IPS-15b (cell line): ENCODE measurements around the gene B4GALT6.

Source experiments
- H3K27me3 ChIP-seq: one replicate; pipeline ENCODE4 v1.6.1; 2013; ENCODE audit warnings: low read length; ENCODE audit not compliant: control insufficient read depth, insufficient read depth
- H3K36me3 ChIP-seq: one replicate; pipeline ENCODE4 v1.6.1; 2013; ENCODE audit warnings: low read length; ENCODE audit not compliant: control insufficient read depth, insufficient read depth
- H3K4me1 ChIP-seq: one replicate; pipeline ENCODE4 v1.6.1; 2013; ENCODE audit warnings: mild to moderate bottlenecking, low read length; ENCODE audit not compliant: control insufficient read depth, insufficient read depth
- H3K4me3 ChIP-seq: one replicate; pipeline ENCODE4 v1.5.1; 2013; ENCODE audit warnings: low read depth, low read length
- H3K9ac ChIP-seq: one replicate; pipeline ENCODE4 v1.6.1; 2013; ENCODE audit warnings: low read depth, mild to moderate bottlenecking, low read length
- H3K9me3 ChIP-seq: one replicate; pipeline ENCODE4 v1.6.1; 2013; ENCODE audit warnings: mild to moderate bottlenecking, low read length; ENCODE audit not compliant: control insufficient read depth, insufficient read depth

Gene B4GALT6

DNA sequence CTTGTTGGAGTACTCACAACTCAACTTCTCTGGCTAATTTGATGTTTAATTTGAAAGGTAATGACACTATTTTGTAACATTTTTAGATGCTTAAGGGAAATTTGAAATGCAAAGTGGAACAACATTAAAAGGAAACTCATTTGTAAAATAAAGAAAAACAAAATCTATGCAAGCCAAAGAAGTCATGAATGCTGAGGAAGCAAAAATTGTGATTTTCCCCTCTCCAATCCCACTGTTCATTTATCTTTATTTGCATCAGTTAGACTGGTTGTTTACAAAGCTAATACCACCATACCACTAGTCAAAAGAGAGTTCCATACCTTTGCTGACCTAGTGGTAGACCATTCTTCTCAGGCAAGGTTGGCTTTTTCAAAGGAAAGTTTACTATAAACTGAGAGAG, 2.2 kb upstream of the B4GALT6 start:
- Histone ChIP-seq H3K36me3 (no peaks in the 10 kb centered on the region), H3K4me1 (peaks cover 12% of the 10 kb centered on the region), H3K9ac (no peak overlapping the region), H3K4me3 (no peak overlapping the region), H3K9me3 (no peaks in the 10 kb centered on the region), H3K27me3 (no peaks in the 10 kb centered on the region)

- peak overlapping the region; percentile 87 for H3K4me3 ChIP-seq
- peaks cover 15% of the 10 kb centered on the region for H3K4me1 ChIP-seq
- H3K9me3 ChIP-seq, result no peaks in the 10 kb centered on the region
- peak overlapping the region; percentile 77 for H3K9ac ChIP-seq
- H3K36me3 ChIP-seq, result no peaks in the 10 kb centered on the region
- H3K27me3 ChIP-seq, result no peaks in the 10 kb centered on the region
Observed at GRCh38 chr18:31685097-31686082, 1.0 kb upstream of the B4GALT6 start.

DNA sequence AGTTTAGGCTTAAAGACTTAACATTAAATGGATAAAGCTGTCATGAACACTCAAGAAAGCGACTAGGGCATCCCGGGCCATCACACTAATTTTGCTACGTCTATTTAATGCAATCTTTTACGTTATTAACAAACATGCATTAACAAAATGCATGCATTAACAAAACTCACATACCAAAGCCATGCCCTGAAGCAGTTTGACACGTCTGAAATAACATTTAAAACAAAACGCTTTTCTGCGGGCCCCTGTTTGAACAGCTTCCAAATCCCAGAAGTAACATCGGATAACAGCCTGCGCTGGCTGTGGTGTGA, 458 bp downstream of the B4GALT6 start:
- peaks cover 16% of the 10 kb centered on the region for H3K4me1 ChIP-seq
- H3K36me3 ChIP-seq, result no peaks in the 10 kb centered on the region
- peak overlapping the region; percentile 30 for H3K9ac ChIP-seq
- peak overlapping the region; percentile 85 for H3K4me3 ChIP-seq
- no peaks in the 10 kb centered on the region for H3K27me3 ChIP-seq
- H3K9me3 ChIP-seq, result no peaks in the 10 kb centered on the region

DNA sequence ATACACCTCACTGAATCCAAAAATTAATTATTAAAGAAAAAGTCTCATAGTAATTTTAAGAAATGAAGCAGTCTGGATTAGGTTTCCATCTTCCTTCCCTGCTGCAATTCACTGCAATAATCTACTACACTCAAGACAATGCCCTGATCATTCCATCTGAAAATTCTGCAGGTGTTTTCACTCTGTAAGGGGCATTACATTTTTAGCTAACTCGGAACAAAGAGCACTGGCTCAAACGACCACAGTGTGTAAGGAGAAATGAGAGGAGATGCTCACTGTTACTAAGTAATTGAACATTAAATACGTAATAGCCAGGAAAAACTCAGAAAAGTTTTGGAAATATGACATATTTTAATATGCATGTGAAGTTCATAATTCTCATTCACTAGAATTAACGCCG, 1.3 kb downstream of the B4GALT6 start:
- Histone ChIP-seq H3K9me3 (no peaks in the 10 kb centered on the region), H3K4me1 (peaks cover 17% of the 10 kb centered on the region), H3K27me3 (no peaks in the 10 kb centered on the region), H3K36me3 (no peaks in the 10 kb centered on the region), H3K4me3 (peak overlapping the region; percentile 85), H3K9ac (no peak overlapping the region)

DNA sequence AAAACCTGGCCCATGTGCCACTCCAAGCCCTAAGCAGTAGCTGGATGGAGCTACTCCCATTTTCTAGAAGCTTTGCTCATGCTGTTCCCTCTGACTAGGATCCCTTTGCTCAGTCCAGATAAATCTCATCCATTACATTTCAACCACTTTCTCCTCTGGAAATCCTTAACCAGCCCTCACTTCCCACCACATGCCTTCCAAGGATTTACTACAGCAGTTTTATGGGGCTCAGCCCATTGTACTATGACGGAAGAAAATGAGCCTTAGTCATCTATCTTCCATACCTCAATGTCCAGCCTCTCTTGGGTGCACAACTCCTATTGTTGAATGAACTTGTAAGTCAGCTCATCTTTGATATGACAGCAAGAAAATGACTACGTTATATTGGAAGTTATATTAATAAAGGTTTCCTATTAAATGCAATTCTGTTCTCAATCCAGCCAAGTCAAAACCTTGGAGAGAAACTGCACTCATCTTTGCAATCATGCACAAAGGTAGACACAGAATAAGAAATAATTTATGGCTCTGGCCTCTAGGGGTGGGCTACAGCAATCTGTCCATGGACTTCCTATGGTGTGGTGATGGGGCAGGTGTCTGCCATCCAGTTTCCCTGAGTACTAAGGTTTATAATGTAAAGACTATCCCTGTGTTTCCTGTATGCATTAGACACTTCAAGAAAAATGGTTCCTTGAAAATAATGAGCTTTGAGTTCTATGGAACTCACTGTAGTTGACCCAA, 3.4 kb downstream of the B4GALT6 start:
- H3K4me3 ChIP-seq, result no peak overlapping the region
- H3K27me3 ChIP-seq, result no peaks in the 10 kb centered on the region
- H3K36me3 ChIP-seq, result no peaks in the 10 kb centered on the region
- H3K4me1 ChIP-seq, result peaks cover 6% of the 10 kb centered on the region
- no peaks in the 10 kb centered on the region for H3K9me3 ChIP-seq
- no peak overlapping the region for H3K9ac ChIP-seq

GRCh38 chr18:31680433-31680811, 4.0 kb downstream of the B4GALT6 start:
- Histone ChIP-seq H3K4me1 (peaks cover 5% of the 10 kb centered on the region), H3K27me3 (no peaks in the 10 kb centered on the region), H3K9ac (no peak overlapping the region), H3K4me3 (no peak overlapping the region), H3K9me3 (no peaks in the 10 kb centered on the region), H3K36me3 (no peaks in the 10 kb centered on the region)

DNA sequence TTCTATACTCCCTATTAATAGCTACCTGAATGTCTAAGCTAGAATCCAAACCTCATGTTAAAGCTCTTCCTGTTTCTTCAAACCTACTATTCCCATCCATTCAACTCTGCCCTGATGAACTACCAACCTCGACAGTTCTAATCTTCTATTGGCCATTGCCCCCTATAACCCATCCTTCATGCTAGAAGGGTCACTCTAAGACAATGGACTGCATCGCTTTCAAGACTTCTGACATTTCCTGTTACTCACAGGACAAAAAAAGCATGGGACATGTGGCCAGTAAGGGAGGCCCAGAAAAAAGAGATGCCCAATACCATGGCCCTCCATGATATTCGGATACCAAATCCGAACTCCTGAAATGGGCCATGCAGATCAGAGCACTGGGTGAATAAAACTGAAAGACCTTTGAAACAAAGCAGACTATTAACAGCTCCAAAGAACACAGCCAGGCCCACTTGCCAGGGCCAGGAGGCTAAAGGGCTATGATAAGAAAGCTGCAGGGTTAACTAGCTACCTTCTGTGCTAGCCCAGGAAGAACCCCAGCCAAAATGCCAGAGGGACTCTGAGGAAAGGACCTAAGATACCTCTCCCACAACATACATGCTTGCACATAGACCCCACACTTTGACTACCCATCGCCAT, 4.5 kb downstream of the B4GALT6 start:
- no peaks in the 10 kb centered on the region for H3K9me3 ChIP-seq
- H3K36me3 ChIP-seq, result no peaks in the 10 kb centered on the region
- H3K27me3 ChIP-seq, result no peaks in the 10 kb centered on the region
- H3K4me3 ChIP-seq, result no peak overlapping the region
- H3K9ac ChIP-seq, result no peak overlapping the region
- peaks cover 5% of the 10 kb centered on the region for H3K4me1 ChIP-seq

GRCh38 chr18:31679133-31679742, 5.1 kb downstream of the B4GALT6 start:
- no peak overlapping the region for H3K4me3 ChIP-seq
- no peaks in the 10 kb centered on the region for H3K27me3 ChIP-seq
- peaks cover 5% of the 10 kb centered on the region for H3K4me1 ChIP-seq

DNA sequence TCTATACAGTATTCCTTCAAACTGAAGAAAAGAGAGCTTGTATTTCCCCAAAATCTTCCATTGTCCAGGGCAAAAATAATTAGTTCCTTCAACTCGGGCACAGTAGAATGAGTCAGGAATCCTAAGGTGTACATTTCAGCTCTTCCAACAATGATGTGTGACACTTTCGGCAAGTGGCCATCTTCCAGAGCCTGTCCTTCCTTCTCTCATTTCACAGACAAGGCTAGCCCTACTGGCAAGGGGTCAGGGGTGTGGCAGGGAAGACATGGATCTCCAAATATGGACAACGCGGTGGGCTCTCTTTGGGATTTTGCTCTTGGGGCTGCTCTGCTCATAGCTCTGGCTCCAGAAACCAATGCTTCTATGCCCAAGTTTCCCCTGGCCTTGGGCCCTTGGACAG, 6.0 kb downstream of the B4GALT6 start:
- Histone ChIP-seq H3K9ac (no peak overlapping the region), H3K36me3 (no peaks in the 10 kb centered on the region), H3K9me3 (no peaks in the 10 kb centered on the region), H3K4me1 (peaks cover 5% of the 10 kb centered on the region), H3K4me3 (no peak overlapping the region), H3K27me3 (no peaks in the 10 kb centered on the region)

More at GRCh38 chr18:31679133-31679742, 5.1 kb downstream of the B4GALT6 start:
- Histone ChIP-seq H3K36me3 (no peaks in the 10 kb centered on the region), H3K9ac (no peak overlapping the region), H3K9me3 (no peaks in the 10 kb centered on the region)

DNA sequence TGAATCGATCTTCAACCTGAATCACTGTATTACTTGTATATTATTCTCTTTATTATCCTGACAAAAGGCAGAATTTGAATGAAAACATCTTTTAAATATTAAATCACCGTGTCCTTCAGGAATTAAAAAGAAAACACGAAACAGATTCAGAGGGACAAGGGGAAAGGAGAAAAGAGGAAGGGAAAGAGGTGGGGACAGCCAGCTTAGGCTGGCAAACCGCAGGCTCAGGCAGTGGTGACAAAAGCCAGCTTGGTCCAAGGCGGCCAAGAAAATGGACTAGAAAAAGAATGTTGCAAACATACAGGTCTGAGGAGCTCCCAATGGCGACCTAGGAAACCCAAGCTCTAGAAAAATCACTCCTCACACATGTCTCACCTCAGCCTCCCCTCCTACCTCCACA, 6.8 kb downstream of the B4GALT6 start:
- Histone ChIP-seq H3K4me1 (peaks cover 12% of the 10 kb centered on the region), H3K4me3 (no peak overlapping the region)

GRCh38 chr18:31675404-31675803, 9.0 kb downstream of the B4GALT6 start:
- no peaks in the 10 kb centered on the region for H3K36me3 ChIP-seq
- no peak overlapping the region for H3K4me3 ChIP-seq
- no peaks in the 10 kb centered on the region for H3K27me3 ChIP-seq
- peaks cover 14% of the 10 kb centered on the region for H3K4me1 ChIP-seq
- no peak overlapping the region for H3K9ac ChIP-seq
- no peaks in the 10 kb centered on the region for H3K9me3 ChIP-seq

More for the DNA sequence above, 6.8 kb downstream of the B4GALT6 start:
- H3K9me3 ChIP-seq, result no peaks in the 10 kb centered on the region
- no peaks in the 10 kb centered on the region for H3K36me3 ChIP-seq
- no peak overlapping the region for H3K9ac ChIP-seq
- H3K27me3 ChIP-seq, result no peaks in the 10 kb centered on the region
